ENCODE results near the gene H6PD. TPM values are rescaled to one million over a fixed set of nuclear protein-coding genes. Genes with fewer than 3 reads are reported as not detected.

H6PD gene
- total and polyA plus RNA-seq, 4 donors: 28.9 to 134 (median 56.8) TPM

GRCh38 chr1:9314711-9315379, 80.3 kb downstream of the H6PD start:
- no peak for DNase-seq (ENCODE audit: low spot score)
- H3K27me3 ChIP-seq (ENCODE audit: control insufficient read depth in 4 of 4, insufficient read depth in 4 of 4, low read length in 3 of 4): no peaks in the 10 kb centered on the region
- no peak overlapping the region for H3K4me3 ChIP-seq (ENCODE audit: low read depth in 1 of 3, low read length in 3 of 3)
- no peaks in the 10 kb centered on the region for H3K4me1 ChIP-seq (ENCODE audit: control insufficient read depth in 4 of 4, insufficient read depth in 4 of 4, low read length in 3 of 4)
- TF ChIP-seq ATF3 (IDR thresholded peaks at IDR 0.05) (no peak), FOXA1 (IDR thresholded peaks at IDR 0.05) (no peak), RAD21 (IDR thresholded peaks at IDR 0.05) (no peak), HNF4A (conservative IDR thresholded peaks at IDR 0.05) (no peak), TAF1 (conservative IDR thresholded peaks at IDR 0.05) (no peak), NR2F2 (IDR thresholded peaks at IDR 0.05) (no peak), HNF4G (IDR thresholded peaks at IDR 0.05) (no peak), YY1 (IDR thresholded peaks at IDR 0.05) (no peak), FOXA2 (IDR thresholded peaks at IDR 0.05) (no peak), SP1 (IDR thresholded peaks at IDR 0.05) (no peak), JUND (IDR thresholded peaks at IDR 0.05) (no peak)
- TF ChIP-seq, protein P1, sequence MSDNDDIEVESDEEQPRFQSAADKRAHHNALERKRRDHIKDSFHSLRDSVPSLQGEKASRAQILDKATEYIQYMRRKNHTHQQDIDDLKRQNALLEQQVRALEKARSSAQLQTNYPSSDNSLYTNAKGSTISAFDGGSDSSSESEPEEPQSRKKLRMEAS (IDR thresholded peaks at IDR 0.05): no peak
- TF ChIP-seq, protein P2, sequence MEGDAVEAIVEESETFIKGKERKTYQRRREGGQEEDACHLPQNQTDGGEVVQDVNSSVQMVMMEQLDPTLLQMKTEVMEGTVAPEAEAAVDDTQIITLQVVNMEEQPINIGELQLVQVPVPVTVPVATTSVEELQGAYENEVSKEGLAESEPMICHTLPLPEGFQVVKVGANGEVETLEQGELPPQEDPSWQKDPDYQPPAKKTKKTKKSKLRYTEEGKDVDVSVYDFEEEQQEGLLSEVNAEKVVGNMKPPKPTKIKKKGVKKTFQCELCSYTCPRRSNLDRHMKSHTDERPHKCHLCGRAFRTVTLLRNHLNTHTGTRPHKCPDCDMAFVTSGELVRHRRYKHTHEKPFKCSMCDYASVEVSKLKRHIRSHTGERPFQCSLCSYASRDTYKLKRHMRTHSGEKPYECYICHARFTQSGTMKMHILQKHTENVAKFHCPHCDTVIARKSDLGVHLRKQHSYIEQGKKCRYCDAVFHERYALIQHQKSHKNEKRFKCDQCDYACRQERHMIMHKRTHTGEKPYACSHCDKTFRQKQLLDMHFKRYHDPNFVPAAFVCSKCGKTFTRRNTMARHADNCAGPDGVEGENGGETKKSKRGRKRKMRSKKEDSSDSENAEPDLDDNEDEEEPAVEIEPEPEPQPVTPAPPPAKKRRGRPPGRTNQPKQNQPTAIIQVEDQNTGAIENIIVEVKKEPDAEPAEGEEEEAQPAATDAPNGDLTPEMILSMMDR (IDR thresholded peaks at IDR 0.05; ENCODE audit: low read depth, low read length, missing input control): no peak
- TF ChIP-seq, protein P3, sequence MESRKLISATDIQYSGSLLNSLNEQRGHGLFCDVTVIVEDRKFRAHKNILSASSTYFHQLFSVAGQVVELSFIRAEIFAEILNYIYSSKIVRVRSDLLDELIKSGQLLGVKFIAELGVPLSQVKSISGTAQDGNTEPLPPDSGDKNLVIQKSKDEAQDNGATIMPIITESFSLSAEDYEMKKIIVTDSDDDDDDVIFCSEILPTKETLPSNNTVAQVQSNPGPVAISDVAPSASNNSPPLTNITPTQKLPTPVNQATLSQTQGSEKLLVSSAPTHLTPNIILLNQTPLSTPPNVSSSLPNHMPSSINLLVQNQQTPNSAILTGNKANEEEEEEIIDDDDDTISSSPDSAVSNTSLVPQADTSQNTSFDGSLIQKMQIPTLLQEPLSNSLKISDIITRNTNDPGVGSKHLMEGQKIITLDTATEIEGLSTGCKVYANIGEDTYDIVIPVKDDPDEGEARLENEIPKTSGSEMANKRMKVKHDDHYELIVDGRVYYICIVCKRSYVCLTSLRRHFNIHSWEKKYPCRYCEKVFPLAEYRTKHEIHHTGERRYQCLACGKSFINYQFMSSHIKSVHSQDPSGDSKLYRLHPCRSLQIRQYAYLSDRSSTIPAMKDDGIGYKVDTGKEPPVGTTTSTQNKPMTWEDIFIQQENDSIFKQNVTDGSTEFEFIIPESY (IDR thresholded peaks at IDR 0.05): no peak
- peaks cover 0 to 3% (median 0%) of the 10 kb centered on the region in 4 donors for H3K36me3 ChIP-seq (ENCODE audit: control insufficient read depth in 4 of 4, insufficient read depth in 3 of 4, low read depth in 1 of 4, low read length in 3 of 4)
- no peaks in the 10 kb centered on the region for H3K9me3 ChIP-seq (ENCODE audit: control insufficient read depth in 4 of 4, low read length in 3 of 4)
- no peak overlapping the region for H3K27ac ChIP-seq (ENCODE audit: low read depth in 1 of 2, low read length in 2 of 2)
- WGBS: 88% methylated on average over 11 of the region's 11 CpGs
- no peak overlapping the region for H3K9ac ChIP-seq (ENCODE audit: low read depth in 1 of 2, low read length in 2 of 2)

GRCh38 chr1:9315411-9316079, 81.0 kb downstream of the H6PD start:
- H3K27me3 ChIP-seq (ENCODE audit: control insufficient read depth in 4 of 4, insufficient read depth in 4 of 4, low read length in 3 of 4): no peaks in the 10 kb centered on the region
- H3K9me3 ChIP-seq (ENCODE audit: control insufficient read depth in 4 of 4, low read length in 3 of 4): no peaks in the 10 kb centered on the region
- WGBS: 79% methylated on average over 20 of the region's 20 CpGs
- no peak overlapping the region for H3K9ac ChIP-seq (ENCODE audit: low read depth in 1 of 2, low read length in 2 of 2)
- no peaks in the 10 kb centered on the region for H3K4me1 ChIP-seq (ENCODE audit: control insufficient read depth in 4 of 4, insufficient read depth in 4 of 4, low read length in 3 of 4)
- no peak overlapping the region for H3K27ac ChIP-seq (ENCODE audit: low read depth in 1 of 2, low read length in 2 of 2)
- peaks cover 0 to 4% (median 0%) of the 10 kb centered on the region in 4 donors for H3K36me3 ChIP-seq (ENCODE audit: control insufficient read depth in 4 of 4, insufficient read depth in 3 of 4, low read depth in 1 of 4, low read length in 3 of 4)
- DNase-seq (ENCODE audit: low spot score): no peak
- H3K4me3 ChIP-seq (ENCODE audit: low read depth in 1 of 3, low read length in 3 of 3): no peak overlapping the region
- TF ChIP-seq FOXA2 (IDR thresholded peaks at IDR 0.05) (no peak), TAF1 (conservative IDR thresholded peaks at IDR 0.05) (no peak), RAD21 (IDR thresholded peaks at IDR 0.05) (no peak), REST (IDR thresholded peaks at IDR 0.05) (no peak), GABPA (IDR thresholded peaks at IDR 0.05 in 1 of 2, conservative IDR thresholded peaks at IDR 0.05 in 1 of 2) (no peak), NR2F2 (IDR thresholded peaks at IDR 0.05) (no peak), ATF3 (IDR thresholded peaks at IDR 0.05) (no peak), EGR1 (IDR thresholded peaks at IDR 0.05; ENCODE audit: low read depth in 2 of 2) (no peak), FOXA1 (IDR thresholded peaks at IDR 0.05) (no peak), HNF4A (conservative IDR thresholded peaks at IDR 0.05) (no peak), SP1 (IDR thresholded peaks at IDR 0.05) (no peak)
- TF ChIP-seq, protein P3 (IDR thresholded peaks at IDR 0.05): no peak
- TF ChIP-seq, protein P1 (IDR thresholded peaks at IDR 0.05): no peak

Measured in liver (tissue), 9 donors.